Endothelial cell (in vitro differentiated cells): ENCODE data around the gene EPN1. TPM values are rescaled to one million over a fixed set of nuclear protein-coding genes. Genes with fewer than 3 reads are reported as not detected.

Source experiments
- DNase-seq: peaks from one replicate; pipeline ENCODE4 v3.0.0; 2021; ENCODE audit warnings: low spot score
- H3K27ac Mint-ChIP-seq: one replicate; pipeline ENCODE4 v1.8.0; 2021; ENCODE audit warnings: mixed read lengths, inconsistent platforms; ENCODE audit not compliant: unreplicated experiment
- H3K27me3 Mint-ChIP-seq: one replicate; pipeline ENCODE4 v1.8.0; 2021; ENCODE audit warnings: mild to moderate bottlenecking, moderate library complexity, mixed read lengths, inconsistent platforms; ENCODE audit not compliant: unreplicated experiment
- H3K36me3 Mint-ChIP-seq: one replicate; pipeline ENCODE4 v1.8.0; 2021; ENCODE audit warnings: mild to moderate bottlenecking, low read depth, mixed read lengths, inconsistent platforms; ENCODE audit not compliant: unreplicated experiment
- H3K4me1 Mint-ChIP-seq: one replicate; pipeline ENCODE4 v1.8.0; 2021; ENCODE audit warnings: mild to moderate bottlenecking, mixed read lengths, inconsistent platforms; ENCODE audit not compliant: unreplicated experiment
- H3K4me3 Mint-ChIP-seq: one replicate; pipeline ENCODE4 v1.8.0; 2021; ENCODE audit warnings: mild to moderate bottlenecking, mixed read lengths, inconsistent platforms; ENCODE audit not compliant: unreplicated experiment
- H3K9me3 Mint-ChIP-seq: one replicate; pipeline ENCODE4 v1.8.0; 2021; ENCODE audit warnings: mixed read lengths, inconsistent platforms; ENCODE audit not compliant: unreplicated experiment
- CTCF ChIP-seq: fragments of 200-600 bp; sonication (generic); IDR thresholded peaks from one replicate; pipeline ENCODE4 v1.5.0; 2021; ENCODE audit warnings: antibody characterized with exemption; ENCODE audit not compliant: unreplicated experiment
- total RNA-seq: library from RNA; stranded (reverse); fragmentation: NEBNext Ultra II Directional; extraction: Animal tissue kit (Norgen Biotek cat#: 25700); gene quantifications from one replicate; pipeline ENCODE4 v1.2.1, GENCODE V29; 2021; ENCODE audit not compliant: unreplicated experiment

EPN1 gene
- total RNA-seq, 1 donor from 2014 or later = 250 TPM

DNA sequence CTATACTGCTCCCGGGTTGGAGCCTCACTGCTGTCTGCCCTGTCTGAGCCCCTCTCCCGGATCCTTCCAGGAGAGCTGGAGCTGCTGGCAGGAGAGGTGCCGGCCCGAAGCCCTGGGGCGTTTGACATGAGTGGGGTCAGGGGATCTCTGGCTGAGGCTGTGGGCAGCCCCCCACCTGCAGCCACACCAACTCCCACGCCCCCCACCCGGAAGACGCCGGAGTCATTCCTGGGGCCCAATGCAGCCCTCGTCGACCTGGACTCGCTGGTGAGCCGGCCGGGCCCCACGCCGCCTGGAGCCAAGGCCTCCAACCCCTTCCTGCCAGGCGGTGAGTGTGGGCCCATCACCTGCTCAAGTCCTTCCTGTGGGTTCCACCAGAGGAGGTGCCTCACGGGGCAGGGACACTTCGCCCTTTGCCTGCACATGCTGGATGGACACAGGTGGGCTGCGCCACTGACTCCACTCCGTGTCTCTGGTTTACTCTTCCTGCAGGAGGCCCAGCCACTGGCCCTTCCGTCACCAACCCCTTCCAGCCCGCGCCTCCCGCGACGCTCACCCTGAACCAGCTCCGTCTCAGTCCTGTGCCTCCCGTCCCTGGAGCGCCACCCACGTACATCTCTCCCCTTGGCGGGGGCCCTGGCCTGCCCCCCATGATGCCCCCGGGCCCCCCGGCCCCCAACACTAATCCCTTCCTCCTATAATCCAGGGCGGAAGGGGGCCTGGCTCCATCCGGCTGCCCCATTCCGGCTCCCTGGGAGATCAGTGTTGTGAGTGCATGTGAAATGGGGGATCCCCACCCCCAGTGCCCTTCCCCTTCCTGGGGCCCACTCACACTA is 19.8 kb downstream of the EPN1 start:
- no peak overlapping the region for H3K27ac Mint-ChIP-seq
- H3K36me3 Mint-ChIP-seq = peaks cover 34% of the 10 kb centered on the region
- H3K9me3 Mint-ChIP-seq = no peaks in the 10 kb centered on the region
- H3K4me1 Mint-ChIP-seq = no peaks in the 10 kb centered on the region
- TF ChIP-seq CTCF = no peak
- peaks cover 7% of the 10 kb centered on the region for H3K27me3 Mint-ChIP-seq
- no peak for DNase-seq
- no peak overlapping the region for H3K4me3 Mint-ChIP-seq

DNA sequence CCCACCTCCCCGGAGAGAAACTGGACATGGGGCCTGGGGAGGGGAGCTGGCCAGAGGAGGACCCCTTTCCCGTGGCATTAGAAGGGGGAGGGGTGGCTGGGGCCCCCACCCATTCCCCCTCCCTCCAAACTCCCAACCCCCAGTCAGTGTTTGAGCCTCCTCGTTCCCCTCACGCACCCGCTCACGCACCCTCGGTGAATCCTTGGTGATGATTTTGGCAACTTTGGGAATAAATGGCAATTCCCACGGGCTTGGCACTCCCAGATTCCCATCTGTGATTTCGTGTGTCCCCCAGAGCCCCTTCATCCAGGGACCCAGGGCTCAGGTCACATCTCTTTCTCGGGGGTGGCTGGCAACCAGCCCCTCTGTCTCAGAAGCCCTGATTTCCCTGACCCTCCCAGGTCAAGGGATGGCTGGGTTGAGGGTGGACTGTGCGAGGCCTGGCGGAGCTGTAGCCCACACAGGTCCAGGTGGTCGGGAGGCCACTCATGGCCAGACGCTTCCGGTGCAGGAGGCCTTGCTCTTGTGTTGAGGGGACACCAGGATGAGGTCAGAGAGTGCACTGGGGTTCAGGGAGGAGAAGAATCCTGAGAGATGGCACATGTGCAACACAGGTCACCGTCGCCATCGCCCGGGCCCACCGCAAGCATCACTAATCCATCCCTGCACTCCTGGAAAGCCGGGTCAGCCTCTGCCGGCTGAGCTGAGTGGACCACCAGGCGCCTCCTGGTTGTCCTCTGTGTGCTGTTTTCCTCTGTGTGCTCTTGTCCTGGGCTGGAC is 20.7 kb downstream of the EPN1 start:
- Mint-ChIP-seq H3K36me3 (peaks cover 34% of the 10 kb centered on the region), H3K9me3 (no peaks in the 10 kb centered on the region), H3K4me1 (no peaks in the 10 kb centered on the region), H3K4me3 (peak overlapping the region; percentile 67), H3K27me3 (peaks cover 7% of the 10 kb centered on the region), H3K27ac (no peak overlapping the region)
- no peak for DNase-seq
- no peak for TF ChIP-seq CTCF

GRCh38 chr19:55696301-55697068 is 21.5 kb downstream of the EPN1 start:
- no peak for DNase-seq
- Mint-ChIP-seq H3K9me3 (no peaks in the 10 kb centered on the region), H3K4me1 (no peaks in the 10 kb centered on the region), H3K27ac (no peak overlapping the region), H3K4me3 (peak overlapping the region; percentile 71), H3K27me3 (peaks cover 7% of the 10 kb centered on the region), H3K36me3 (peaks cover 32% of the 10 kb centered on the region)
- TF ChIP-seq CTCF = no peak

GRCh38 chr19:55697069-55697440 is 22.0 kb downstream of the EPN1 start:
- H3K9me3 Mint-ChIP-seq = no peaks in the 10 kb centered on the region
- H3K4me3 Mint-ChIP-seq = no peak overlapping the region
- peaks cover 34% of the 10 kb centered on the region for H3K36me3 Mint-ChIP-seq
- no peak for DNase-seq
- no peaks in the 10 kb centered on the region for H3K4me1 Mint-ChIP-seq
- TF ChIP-seq CTCF = no peak
- peaks cover 7% of the 10 kb centered on the region for H3K27me3 Mint-ChIP-seq
- peak overlapping the region; percentile 64 for H3K27ac Mint-ChIP-seq
